HepG2 (cell line): Measurements from ENCODE around the gene GNG12. TPM values are rescaled to one million over a fixed set of nuclear protein-coding genes. Genes with fewer than 3 reads are reported as not detected.

Experiments
- ATAC-seq: fragments of 200-7000 bp; cut with Tn5 transposase; 3 replicates; pipeline ENCODE4 v1.9.1; 2020; ENCODE audit warnings: mild to moderate bottlenecking, moderate library complexity
- BruUV-seq: library from RNA; stranded (reverse); fragments of 400-500 nt; replicated peaks from 2 replicates; lab custom pipeline; 2021; lab: Mats Ljungman, UMichigan
- CTCF ChIA-PET: fragments of 300-600 bp; formaldehyde crosslinking; extraction: SDS; loops from one replicate; lab custom pipeline; 2021; ENCODE audit warnings: low total read pairs, inconsistent platforms, low intra/inter-chr PET ratio; lab: Yijun Ruan, JAX
- POLR2A ChIA-PET: fragments of 350-600 bp; sonication (Branson Sonifier 250); formaldehyde crosslinking; loops from one replicate; lab custom pipeline; 2020; ENCODE audit warnings: antibody characterized with exemption, inconsistent platforms; lab: Yijun Ruan, JAX
- DNase-seq: peaks from one replicate; pipeline ENCODE4 v3.0.0-alpha.2; 2015; ENCODE audit warnings: low spot score
- FAIRE-seq: peaks from 3 replicates; lab custom pipeline; 2011; peaks lifted over from hg19 to GRCh38; lab: Jason Lieb, UNC
- H2AFZ ChIP-seq: one replicate; pipeline ENCODE4 v1.6.1; 2011; ENCODE audit warnings: low read length, inconsistent platforms
- H3K27ac ChIP-seq: fragments of 300-600 bp; 3 replicates; pipeline ENCODE4 v1.8.0; 2011; ENCODE audit warnings: mixed run types, mild to moderate bottlenecking, mixed read lengths, low read length, inconsistent platforms; ENCODE audit not compliant: insufficient read depth; ENCODE audit errors: extremely low read length
- H3K27me3 ChIP-seq, 2 experiments: fragments of 200-600 bp in 1 of 2; 2 replicates in 1 of 2; 3 replicates in 1 of 2; pipeline versions ENCODE4 v1.6.0 to v1.8.0; 2011; ENCODE audit warnings: low read length in 2 of 2, mild to moderate bottlenecking in 2 of 2, moderate library complexity in 2 of 2, inconsistent platforms in 1 of 2; ENCODE audit not compliant: insufficient read depth in 2 of 2, control insufficient read depth in 1 of 2
- H3K36me3 ChIP-seq, 2 experiments: fragments of 200-600 bp in 1 of 2; replicated peaks in 1 of 2; 2 replicates in 1 of 2; 3 replicates in 1 of 2; pipeline versions ENCODE4 v1.5.1 to v1.8.0; 2011; ENCODE audit warnings: low read length in 2 of 2, inconsistent platforms in 1 of 2; ENCODE audit not compliant: insufficient read depth in 2 of 2, control insufficient read depth in 1 of 2
- H3K4me1 ChIP-seq: 2 replicates; pipeline ENCODE4 v1.5.1; 2012; ENCODE audit warnings: low read length, inconsistent platforms; ENCODE audit not compliant: insufficient read depth
- H3K4me2 ChIP-seq: 2 replicates; pipeline ENCODE4 v1.6.0; 2011; ENCODE audit warnings: low read depth, low read length, inconsistent platforms
- H3K4me3 ChIP-seq, 3 experiments: fragments of 200-600 bp in 1 of 3; sonication (generic), shearing (Covaris generic) in 1 of 3; replicated peaks in 1 of 3; 2 replicates each; pipeline ENCODE4 v1.5.1; 2011 to 2016; ENCODE audit warnings: low read length in 3 of 3, inconsistent platforms in 2 of 3, low read depth in 2 of 3, mild to moderate bottlenecking in 2 of 3, control low read depth in 1 of 3, mixed read lengths in 1 of 3; ENCODE audit not compliant: insufficient read depth in 1 of 3
- H3K79me2 ChIP-seq: one replicate; pipeline ENCODE4 v1.6.1; 2011; ENCODE audit warnings: low read length, inconsistent platforms; ENCODE audit not compliant: insufficient read depth
- H3K9ac ChIP-seq: 2 replicates; pipeline ENCODE4 v1.6.0; 2011; ENCODE audit warnings: mild to moderate bottlenecking, low read depth, low read length, inconsistent platforms; ENCODE audit not compliant: insufficient read depth
- H3K9me3 ChIP-seq: 2 replicates; pipeline ENCODE4 v1.5.1; 2012; ENCODE audit warnings: mild to moderate bottlenecking, low read length
- H4K20me1 ChIP-seq: 2 replicates; pipeline ENCODE4 v1.6.0; 2011; ENCODE audit warnings: inconsistent platforms, mild to moderate bottlenecking, low read length, moderate library complexity; ENCODE audit not compliant: insufficient read depth
- ATF7-NPFF ChIP-seq: sonication (generic); formaldehyde crosslinking; IDR thresholded peaks from 2 replicates; pipeline ENCODE4 v1.8.1; 2023; ENCODE audit warnings: mild to moderate bottlenecking, low read depth, missing genetic modification reagents, moderate library complexity
- GABPB1 ChIP-seq: IDR thresholded peaks from 2 replicates; pipeline ENCODE4 v1.6.1; 2016; ENCODE audit warnings: mild to moderate bottlenecking, missing genetic modification reagents, moderate library complexity, missing compliant biosample characterization
- MXD4 ChIP-seq: IDR thresholded peaks from 2 replicates; pipeline ENCODE4 v1.6.1; 2016; ENCODE audit warnings: mild to moderate bottlenecking, missing biosample characterization, missing genetic modification reagents
- MYNN ChIP-seq: sonication (generic); formaldehyde crosslinking; IDR thresholded peaks from 2 replicates; pipeline ENCODE4 v1.4.0; 2020; ENCODE audit warnings: mild to moderate bottlenecking, low read depth, missing genetic modification reagents
- RARG ChIP-seq: sonication (generic); formaldehyde crosslinking; IDR thresholded peaks from 2 replicates; pipeline ENCODE4 v1.4.0; 2020; ENCODE audit warnings: low read depth, mild to moderate bottlenecking, missing genetic modification reagents
- RBM22 ChIP-seq: fragments of 200-400 bp; formaldehyde crosslinking; optimal IDR thresholded peaks from 2 replicates; pipeline ENCODE3; 2017; ENCODE audit warnings: mild to moderate bottlenecking, low read length, moderate library complexity
- ZFP36 ChIP-seq: fragments of 150-350 bp; IDR thresholded peaks from 2 replicates; pipeline ENCODE4 v1.6.1; 2018; ENCODE audit warnings: borderline replicate concordance, low read length, low read depth; ENCODE audit not compliant: partially characterized antibody
- ZFX ChIP-seq: sonication (generic); formaldehyde crosslinking; IDR thresholded peaks from 2 replicates; pipeline ENCODE4 v1.4.0; 2020; ENCODE audit warnings: mild to moderate bottlenecking, low read depth, missing genetic modification reagents, moderate library complexity
- ZNF207 ChIP-seq: fragments of 450-650 bp; IDR thresholded peaks from 2 replicates; pipeline ENCODE4 v1.6.1; 2016; ENCODE audit warnings: antibody characterized with exemption, borderline replicate concordance
- ZNF652 ChIP-seq: IDR thresholded peaks from 2 replicates; pipeline ENCODE4 v1.6.1; 2016; ENCODE audit warnings: low read depth, borderline replicate concordance
- WGBS: methylation state at CpG from one replicate; pipeline ENCODE4 v1.1.6; 2017; ENCODE audit warnings: low lambda C conversion rate; 5-methylcytosine and 5-hydroxymethylcytosine counted together
- in situ Hi-C: cut with HindIII; loops from 2 replicates; pipeline ENCODE4 v1.10.0; 2017; ENCODE audit warnings: low pct_unique_long_range_greater_than_20kb; ENCODE audit not compliant: extremely low pct_ligation_motif_present
- intact Hi-C: fragments of 100-400 bp; cut with micrococcal nuclease; formaldehyde crosslinking; loops from one replicate; pipeline ENCODE4 v1.10.0; 2022; ENCODE audit not compliant: unreplicated experiment
- polyA plus RNA-seq, 8 experiments: library from polyadenylated mRNA; depleted of rRNA in 3 of 8; stranded (reverse) in 7 of 8; unstranded in 1 of 8; fragments of >200 nt; fragmentation: Illumina TruSeq in 4 of 8; extraction: Trizol in 4 of 8; gene quantifications; 2 replicates each; pipeline versions ENCODE4 v1.2.1 to v1.2.3, GENCODE V29; 2011 to 2016; ENCODE audit warnings: low read depth in 4 of 8, missing spikeins in 1 of 8, mixed read lengths in 1 of 8; ENCODE audit not compliant: insufficient read depth in 1 of 8
- total RNA-seq, 5 experiments: library from RNA; depleted of rRNA; stranded (reverse); fragments of >200 nt; fragmentation: Illumina TruSeq; extraction: Trizol; gene quantifications; 2 replicates each; pipeline ENCODE4 v1.2.3, GENCODE V29; 2016; ENCODE audit warnings: low read depth in 1 of 5
- TF ChIP-seq, protein P1 (sequence below): IDR thresholded peaks from 2 replicates; pipeline ENCODE4 v1.6.1; 2016; ENCODE audit warnings: mild to moderate bottlenecking, missing biosample characterization, missing genetic modification reagents

GNG12 gene
- total and polyA plus RNA-seq, 2 of the 13 experiments (the other 11 are each of a cell fraction or from before 2014, with no cell fraction given) = 0.11 TPM

GRCh38 chr1:67793562-67793961 is 39.7 kb downstream of the GNG12 start:
- WGBS = 33% methylated on average over 3 of the region's 3 CpGs
- Histone ChIP-seq H3K27ac (no peak overlapping the region), H3K9ac (no peak overlapping the region), H3K4me3 (no peak overlapping the region), H3K79me2 (no peaks in the 10 kb centered on the region), H3K36me3 (no peaks in the 10 kb centered on the region), H4K20me1 (no peaks in the 10 kb centered on the region), H3K27me3 (peaks cover 0 to 6% of the 10 kb centered on the region in 2 experiments; a peak in 1 of 5 replicates), H2AFZ (no peak overlapping the region), H3K4me1 (no peaks in the 10 kb centered on the region), H3K9me3 (no peaks in the 10 kb centered on the region), H3K4me2 (no peak overlapping the region)
- ATAC-seq = no peak
- no TSS peak for BruUV-seq
- FAIRE-seq = no peak
- ChIA-PET POLR2A (no interaction called here), CTCF (no interaction called here)
- in situ Hi-C loops = no loop called here
- no peak for DNase-seq
- intact Hi-C loops = no loop called here
- TF ChIP-seq GABPB1 (CRISPR knock-in tag) = no peak
- TF ChIP-seq, protein P1, sequence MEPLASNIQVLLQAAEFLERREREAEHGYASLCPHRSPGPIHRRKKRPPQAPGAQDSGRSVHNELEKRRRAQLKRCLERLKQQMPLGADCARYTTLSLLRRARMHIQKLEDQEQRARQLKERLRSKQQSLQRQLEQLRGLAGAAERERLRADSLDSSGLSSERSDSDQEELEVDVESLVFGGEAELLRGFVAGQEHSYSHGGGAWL (CRISPR knock-in tag) = no peak
- TF ChIP-seq ZFX (CRISPR knock-in tag) = no peak
- no peak for TF ChIP-seq ZNF207
- TF ChIP-seq MXD4 (CRISPR knock-in tag) = no peak
- no peak for TF ChIP-seq RBM22
- no peak for TF ChIP-seq ZNF652 (CRISPR knock-in tag)
- TF ChIP-seq ATF7-NPFF (CRISPR knock-in tag) = no peak
- no peak for TF ChIP-seq ZFP36
- no peak for TF ChIP-seq MYNN (CRISPR knock-in tag)
- TF ChIP-seq RARG = no peak
